ENCODE results near the gene BTBD8.

Gene BTBD8

DNA sequence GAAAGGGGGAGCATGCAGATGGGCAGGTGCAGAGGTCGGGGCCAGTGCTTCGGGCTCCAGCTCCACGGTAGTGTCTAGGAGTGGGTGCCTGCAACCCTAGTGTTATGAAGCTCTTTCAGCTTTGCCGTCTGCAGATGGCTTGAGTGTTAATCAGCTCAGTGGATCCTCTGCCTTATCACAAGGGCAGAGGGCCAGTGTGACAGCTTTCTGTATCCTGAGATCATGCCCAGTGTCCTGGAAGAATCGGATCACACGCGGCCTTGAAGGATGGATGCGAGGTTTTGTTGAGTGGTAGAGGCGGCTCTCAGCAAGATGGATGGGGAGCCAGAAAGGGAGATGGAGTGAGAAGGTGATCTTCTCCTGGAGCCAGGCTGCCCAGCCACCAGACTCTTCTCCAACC is 112.1 kb downstream of the BTBD8 start:
- Mint-ChIP-seq H3K4me3 (no peak overlapping the region), H3K36me3 (no peaks in the 10 kb centered on the region), H3K27ac (no peak overlapping the region), H3K9me3 (ENCODE audit: low read depth) (no peaks in the 10 kb centered on the region), H3K27me3 (peaks cover 4% of the 10 kb centered on the region), H3K4me1 (ENCODE audit: low read depth) (peaks cover 4% of the 10 kb centered on the region)

- Mint-ChIP-seq H3K9me3 (ENCODE audit: low read depth) (no peaks in the 10 kb centered on the region), H3K27ac (no peak overlapping the region), H3K27me3 (peaks cover 2% of the 10 kb centered on the region), H3K4me3 (no peak overlapping the region), H3K36me3 (no peaks in the 10 kb centered on the region), H3K4me1 (ENCODE audit: low read depth) (peaks cover 4% of the 10 kb centered on the region)
These were observed 114.4 kb downstream of the BTBD8 start for GRCh38 chr1:92194511-92194910.

- Mint-ChIP-seq H3K4me1 (ENCODE audit: low read depth) (peaks cover 16% of the 10 kb centered on the region), H3K27ac (peak overlapping the region; percentile 37), H3K36me3 (peaks cover 17% of the 10 kb centered on the region), H3K4me3 (no peak overlapping the region), H3K9me3 (ENCODE audit: low read depth) (peaks cover 17% of the 10 kb centered on the region), H3K27me3 (no peaks in the 10 kb centered on the region)
These were observed 121.8 kb downstream of the BTBD8 start for GRCh38 chr1:92201973-92202372.

DNA sequence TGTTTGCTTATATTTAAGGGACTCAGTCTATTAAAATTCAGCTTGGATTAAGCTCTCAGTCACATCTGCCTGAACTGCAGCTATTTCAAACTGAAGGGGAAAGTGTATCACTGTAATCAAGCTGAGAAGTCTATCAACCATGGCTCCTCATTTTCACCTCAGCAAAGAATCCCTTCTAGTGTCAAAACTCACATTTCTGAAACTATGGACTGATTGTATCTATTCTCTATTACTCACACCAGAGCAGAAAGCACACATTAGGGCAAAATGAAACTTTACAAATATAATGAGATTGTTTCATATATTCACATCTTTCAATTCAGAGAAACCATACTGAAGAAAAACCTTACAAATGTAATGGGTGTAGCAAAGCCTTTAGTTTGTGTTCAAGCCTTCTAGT is 123.0 kb downstream of the BTBD8 start:
- peaks cover 16% of the 10 kb centered on the region for H3K4me1 Mint-ChIP-seq (ENCODE audit: low read depth)
- peaks cover 17% of the 10 kb centered on the region for H3K9me3 Mint-ChIP-seq (ENCODE audit: low read depth)
- H3K27me3 Mint-ChIP-seq, result no peaks in the 10 kb centered on the region
- H3K27ac Mint-ChIP-seq, result peak overlapping the region; percentile 41
- peaks cover 19% of the 10 kb centered on the region for H3K36me3 Mint-ChIP-seq
- no peak overlapping the region for H3K4me3 Mint-ChIP-seq

DNA sequence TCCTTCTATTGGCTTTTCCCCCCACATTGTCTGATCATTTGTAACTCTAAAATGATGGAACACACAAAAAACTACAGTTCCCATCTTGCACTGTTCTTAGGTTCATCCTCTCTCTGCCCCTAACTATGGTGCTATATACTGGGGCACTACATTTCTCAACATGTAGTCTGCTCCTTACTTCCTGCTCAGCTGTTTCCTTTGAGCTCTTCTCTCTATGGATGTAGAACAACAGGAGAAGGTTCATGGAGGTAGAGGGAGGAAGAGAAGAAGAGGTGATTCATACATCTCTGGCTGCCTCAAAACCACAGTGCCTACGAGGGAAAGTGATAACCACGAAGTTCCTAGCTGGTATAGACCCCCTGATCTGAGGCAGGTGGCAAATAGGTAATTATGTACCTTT is 130.6 kb downstream of the BTBD8 start:
- no peak overlapping the region for H3K4me3 Mint-ChIP-seq
- H3K27me3 Mint-ChIP-seq, result no peaks in the 10 kb centered on the region
- peaks cover 2% of the 10 kb centered on the region for H3K36me3 Mint-ChIP-seq
- H3K27ac Mint-ChIP-seq, result no peak overlapping the region
- H3K4me1 Mint-ChIP-seq (ENCODE audit: low read depth), result peaks cover 10% of the 10 kb centered on the region
- H3K9me3 Mint-ChIP-seq (ENCODE audit: low read depth), result peaks cover 5% of the 10 kb centered on the region

DNA sequence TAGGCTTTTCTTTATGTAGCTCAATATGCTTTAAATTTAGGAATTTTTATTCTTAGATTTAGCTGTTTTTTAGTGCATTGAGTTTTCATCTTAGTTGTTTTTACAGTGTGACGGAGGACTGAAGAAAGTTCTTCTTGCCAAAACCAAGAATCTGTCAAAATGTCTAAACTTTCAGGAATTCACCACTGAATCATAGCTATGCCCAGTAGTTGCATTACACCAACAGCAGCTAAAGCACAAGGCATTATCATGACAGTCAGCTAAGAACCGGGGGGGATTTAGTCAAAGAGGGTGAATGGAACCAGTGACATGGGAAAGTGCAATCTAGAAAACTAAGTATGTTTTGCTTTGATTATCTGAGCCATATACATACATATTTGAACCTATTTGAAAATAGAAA is 131.0 kb downstream of the BTBD8 start:
- Mint-ChIP-seq H3K36me3 (peaks cover 4% of the 10 kb centered on the region), H3K9me3 (ENCODE audit: low read depth) (peaks cover 5% of the 10 kb centered on the region), H3K4me1 (ENCODE audit: low read depth) (peaks cover 10% of the 10 kb centered on the region)

GRCh38 chr1:92217721-92218120 is 137.6 kb downstream of the BTBD8 start, which contains the start of gene C1orf146:
TSS of gene C1orf146 (plus strand) at chr1:92217915. CDS start at chr1:92231421, 13,506 bp downstream.
- H3K36me3 Mint-ChIP-seq, result peaks cover 2% of the 10 kb centered on the region
- H3K27me3 Mint-ChIP-seq, result no peaks in the 10 kb centered on the region
- no peak within 1 kb of the TSS for H3K4me3 Mint-ChIP-seq
- no peak within 1 kb of the TSS for H3K27ac Mint-ChIP-seq
- no peaks in the 10 kb centered on the region for H3K4me1 Mint-ChIP-seq (ENCODE audit: low read depth)
- H3K9me3 Mint-ChIP-seq (ENCODE audit: low read depth), result peaks cover 3% of the 10 kb centered on the region

More for the DNA sequence above, 131.0 kb downstream of the BTBD8 start:
- Mint-ChIP-seq H3K4me3 (no peak overlapping the region), H3K27ac (no peak overlapping the region), H3K27me3 (no peaks in the 10 kb centered on the region)

- no peaks in the 10 kb centered on the region for H3K4me1 Mint-ChIP-seq (ENCODE audit: low read depth)
These were observed 138.4 kb downstream of the BTBD8 start for GRCh38 chr1:92218559-92218958.

GRCh38 chr1:92219028-92219427 is 138.9 kb downstream of the BTBD8 start:
- no peak overlapping the region for H3K4me3 Mint-ChIP-seq
- no peak overlapping the region for H3K27ac Mint-ChIP-seq
- no peaks in the 10 kb centered on the region for H3K27me3 Mint-ChIP-seq

More at GRCh38 chr1:92218559-92218958, 138.4 kb downstream of the BTBD8 start:
- Mint-ChIP-seq H3K27ac (no peak overlapping the region), H3K4me3 (no peak overlapping the region), H3K9me3 (ENCODE audit: low read depth) (peaks cover 3% of the 10 kb centered on the region), H3K36me3 (peaks cover 2% of the 10 kb centered on the region), H3K27me3 (no peaks in the 10 kb centered on the region)

GRCh38 chr1:92228401-92228800 is 148.3 kb downstream of the BTBD8 start:
- no peak overlapping the region for H3K4me3 Mint-ChIP-seq
- H3K36me3 Mint-ChIP-seq, result no peaks in the 10 kb centered on the region
- H3K27me3 Mint-ChIP-seq, result no peaks in the 10 kb centered on the region
- H3K27ac Mint-ChIP-seq, result no peak overlapping the region
- no peaks in the 10 kb centered on the region for H3K9me3 Mint-ChIP-seq (ENCODE audit: low read depth)
- no peaks in the 10 kb centered on the region for H3K4me1 Mint-ChIP-seq (ENCODE audit: low read depth)

More at GRCh38 chr1:92219028-92219427, 138.9 kb downstream of the BTBD8 start:
- peaks cover 3% of the 10 kb centered on the region for H3K9me3 Mint-ChIP-seq (ENCODE audit: low read depth)
- peaks cover 2% of the 10 kb centered on the region for H3K36me3 Mint-ChIP-seq
- H3K4me1 Mint-ChIP-seq (ENCODE audit: low read depth), result no peaks in the 10 kb centered on the region

DNA sequence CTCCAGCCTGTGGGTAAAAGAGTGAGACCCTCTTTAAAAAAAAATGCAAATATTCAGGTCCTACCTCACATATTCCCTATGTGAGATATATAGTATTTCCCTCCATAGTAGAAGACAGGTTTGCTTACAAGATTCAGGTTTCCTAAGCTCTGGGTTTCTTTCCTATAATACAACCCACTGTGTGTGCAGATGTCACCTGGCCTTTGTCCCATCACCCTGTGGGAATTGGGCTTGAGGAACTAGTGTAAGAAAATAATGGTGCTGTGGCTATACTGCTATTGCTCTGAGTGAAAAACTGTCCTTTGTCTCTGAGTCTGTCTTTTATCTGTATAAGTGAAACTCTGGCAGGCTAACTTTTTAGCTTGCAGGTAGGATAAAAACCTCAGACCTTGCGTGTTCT is 150.6 kb downstream of the BTBD8 start:
- H3K9me3 Mint-ChIP-seq (ENCODE audit: low read depth), result no peaks in the 10 kb centered on the region
- H3K27ac Mint-ChIP-seq, result no peak overlapping the region
- no peaks in the 10 kb centered on the region for H3K36me3 Mint-ChIP-seq
- no peak overlapping the region for H3K4me3 Mint-ChIP-seq
- H3K27me3 Mint-ChIP-seq, result no peaks in the 10 kb centered on the region
- H3K4me1 Mint-ChIP-seq (ENCODE audit: low read depth), result no peaks in the 10 kb centered on the region

All from activated naive CD8-positive, alpha-beta T cell (primary cell).